Hepatocyte (in vitro differentiated cells): Measurements from ENCODE around the gene OPN1SW.

Experiments
- EZH2 ChIP-seq: fragments of 200-600 bp; sonication (generic); IDR thresholded peaks from 2 replicates; pipeline ENCODE4 v1.6.1; 2016; ENCODE audit warnings: antibody characterized with exemption, mild to moderate bottlenecking, borderline replicate concordance
- EZH2phosphoT487 ChIP-seq: fragments of 200-600 bp; sonication (generic); IDR thresholded peaks from one replicate; pipeline ENCODE4 v1.6.1; 2018; ENCODE audit warnings: antibody characterized with exemption, mild to moderate bottlenecking, low read depth, moderate library complexity; ENCODE audit not compliant: unreplicated experiment, severe bottlenecking
- TF ChIP-seq, protein P1 (sequence below): fragments of 200-600 bp; sonication (generic); IDR thresholded peaks from 2 replicates; pipeline ENCODE4 v1.5.1; 2016; ENCODE audit warnings: antibody characterized with exemption, mild to moderate bottlenecking; ENCODE audit not compliant: poor library complexity

DNA sequence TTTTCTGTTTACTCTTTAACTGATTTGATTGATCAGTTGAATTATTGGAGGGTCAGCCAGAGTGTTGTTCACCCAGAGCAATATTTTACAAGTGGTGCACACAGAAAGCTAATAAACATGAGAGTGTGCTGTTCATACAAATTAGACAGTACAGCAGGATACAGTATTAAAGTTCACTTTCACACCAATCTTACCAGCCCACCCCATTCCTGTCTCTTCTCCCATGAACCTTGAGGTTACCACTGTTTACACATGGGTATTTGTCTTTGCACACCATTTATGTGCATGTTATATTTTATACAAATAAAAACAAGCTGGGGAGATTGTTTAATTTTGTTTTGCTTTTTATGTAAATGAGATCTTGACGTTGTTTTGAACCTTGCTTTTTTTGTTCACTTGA, 29.9 kb downstream of the OPN1SW start:
- TF ChIP-seq, protein P1, sequence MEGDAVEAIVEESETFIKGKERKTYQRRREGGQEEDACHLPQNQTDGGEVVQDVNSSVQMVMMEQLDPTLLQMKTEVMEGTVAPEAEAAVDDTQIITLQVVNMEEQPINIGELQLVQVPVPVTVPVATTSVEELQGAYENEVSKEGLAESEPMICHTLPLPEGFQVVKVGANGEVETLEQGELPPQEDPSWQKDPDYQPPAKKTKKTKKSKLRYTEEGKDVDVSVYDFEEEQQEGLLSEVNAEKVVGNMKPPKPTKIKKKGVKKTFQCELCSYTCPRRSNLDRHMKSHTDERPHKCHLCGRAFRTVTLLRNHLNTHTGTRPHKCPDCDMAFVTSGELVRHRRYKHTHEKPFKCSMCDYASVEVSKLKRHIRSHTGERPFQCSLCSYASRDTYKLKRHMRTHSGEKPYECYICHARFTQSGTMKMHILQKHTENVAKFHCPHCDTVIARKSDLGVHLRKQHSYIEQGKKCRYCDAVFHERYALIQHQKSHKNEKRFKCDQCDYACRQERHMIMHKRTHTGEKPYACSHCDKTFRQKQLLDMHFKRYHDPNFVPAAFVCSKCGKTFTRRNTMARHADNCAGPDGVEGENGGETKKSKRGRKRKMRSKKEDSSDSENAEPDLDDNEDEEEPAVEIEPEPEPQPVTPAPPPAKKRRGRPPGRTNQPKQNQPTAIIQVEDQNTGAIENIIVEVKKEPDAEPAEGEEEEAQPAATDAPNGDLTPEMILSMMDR, result no peak
- no peak for TF ChIP-seq EZH2phosphoT487
- TF ChIP-seq EZH2, result no peak
